NT2/D1 (cell line): ENCODE results near the gene FNDC3B.

ENCODE experiments used
- SUZ12 ChIP-seq: IDR thresholded peaks from 2 replicates; pipeline ENCODE4 v1.6.1; 2011; ENCODE audit not compliant: insufficient read length, insufficient read depth; ENCODE audit errors: extremely low read depth
- YY1 ChIP-seq: IDR thresholded peaks from 2 replicates; pipeline ENCODE4 v1.6.1; 2011; ENCODE audit not compliant: insufficient read length, insufficient read depth
- ZNF274 ChIP-seq: IDR thresholded peaks from 2 replicates; pipeline ENCODE4 v1.6.1; 2011; ENCODE audit warnings: mild to moderate bottlenecking, low read depth, low read length

GRCh38 chr3:172282850-172283249, 243.5 kb downstream of the FNDC3B start:
- TF ChIP-seq YY1 (no peak), SUZ12 (no peak), ZNF274 (no peak)
